HG03520 (cell line): ENCODE results near the gene PPP1R1B.

Experiments used
- ATAC-seq: cut with Tn5 transposase; IDR thresholded peaks from one replicate; pipeline ENCODE4 v1.9.1; 2021; ENCODE audit warnings: mild to moderate bottlenecking, moderate library complexity; ENCODE audit not compliant: unreplicated experiment

Gene PPP1R1B

GRCh38 chr17:39678340-39679116 is 51.8 kb downstream of the PPP1R1B start:
- no peak for ATAC-seq

GRCh38 chr17:39679521-39680192 is 52.9 kb downstream of the PPP1R1B start:
- ATAC-seq: no peak

GRCh38 chr17:39683295-39683939 is 56.7 kb downstream of the PPP1R1B start:
- ATAC-seq: no peak

GRCh38 chr17:39684369-39685192 is 57.8 kb downstream of the PPP1R1B start:
- ATAC-seq: no peak
